NT2/D1 (cell line): ENCODE measurements around the gene DDAH1.

ENCODE experiments used
- SUZ12 ChIP-seq: IDR thresholded peaks from 2 replicates; pipeline ENCODE4 v1.6.1; 2011; ENCODE audit not compliant: insufficient read length, insufficient read depth; ENCODE audit errors: extremely low read depth
- ZNF274 ChIP-seq: IDR thresholded peaks from 2 replicates; pipeline ENCODE4 v1.6.1; 2011; ENCODE audit warnings: mild to moderate bottlenecking, low read depth, low read length

- TF ChIP-seq SUZ12, result no peak
- TF ChIP-seq ZNF274, result no peak
Observed at GRCh38 chr1:85495556-85495955, 30.6 kb upstream of the DDAH1 start.
